ENCODE results near the gene LRRN3. TPM values are rescaled to one million over a fixed set of nuclear protein-coding genes. Genes with fewer than 3 reads are reported as not detected.

LRRN3 gene
- total RNA-seq, 1 experiment from 2014 or later = not detected

- Mint-ChIP-seq H3K4me3 (ENCODE audit: low read depth, unreplicated experiment) (no peak overlapping the region), H3K27me3 (ENCODE audit: unreplicated experiment) (no peaks in the 10 kb centered on the region), H3K9me3 (ENCODE audit: low read depth, unreplicated experiment) (no peaks in the 10 kb centered on the region), H3K27ac (ENCODE audit: unreplicated experiment) (no peak overlapping the region), H3K4me1 (ENCODE audit: low read depth, unreplicated experiment) (peaks cover 9% of the 10 kb centered on the region), H3K36me3 (ENCODE audit: insufficient read depth, unreplicated experiment) (no peaks in the 10 kb centered on the region)
- DNase-seq = no peak
- CTCF ChIA-PET = no interaction called here
- intact Hi-C loops (cut with micrococcal nuclease; ENCODE audit: unreplicated experiment) = no loop called here
- no peak for TF ChIP-seq CTCF (IDR thresholded peaks at IDR 0.05; ENCODE audit: unreplicated experiment)
- BruUV-seq (replicated peaks) = no TSS peak
Measured at GRCh38 chr7:111045449-111045848, 45.5 kb upstream of the LRRN3 start.

- intact Hi-C loops (cut with micrococcal nuclease; ENCODE audit: unreplicated experiment) = no loop called here
- no peak for DNase-seq
- BruUV-seq (replicated peaks) = no TSS peak
- Mint-ChIP-seq H3K4me1 (ENCODE audit: low read depth, unreplicated experiment) (no peaks in the 10 kb centered on the region), H3K4me3 (ENCODE audit: low read depth, unreplicated experiment) (no peak overlapping the region), H3K27me3 (ENCODE audit: unreplicated experiment) (no peaks in the 10 kb centered on the region), H3K36me3 (ENCODE audit: insufficient read depth, unreplicated experiment) (no peaks in the 10 kb centered on the region), H3K9me3 (ENCODE audit: low read depth, unreplicated experiment) (no peaks in the 10 kb centered on the region), H3K27ac (ENCODE audit: unreplicated experiment) (no peak overlapping the region)
- CTCF ChIA-PET = no interaction called here
- TF ChIP-seq CTCF (IDR thresholded peaks at IDR 0.05; ENCODE audit: unreplicated experiment) = no peak
Measured at GRCh38 chr7:111047595-111047994, 43.3 kb upstream of the LRRN3 start.

GRCh38 chr7:111049971-111050680 is 40.8 kb upstream of the LRRN3 start:
- CTCF ChIA-PET = no interaction called here
- Mint-ChIP-seq H3K9me3 (ENCODE audit: low read depth, unreplicated experiment) (no peaks in the 10 kb centered on the region), H3K4me1 (ENCODE audit: low read depth, unreplicated experiment) (no peaks in the 10 kb centered on the region), H3K36me3 (ENCODE audit: insufficient read depth, unreplicated experiment) (no peaks in the 10 kb centered on the region), H3K4me3 (ENCODE audit: low read depth, unreplicated experiment) (no peak overlapping the region), H3K27me3 (ENCODE audit: unreplicated experiment) (no peaks in the 10 kb centered on the region), H3K27ac (ENCODE audit: unreplicated experiment) (no peak overlapping the region)
- no peak for DNase-seq
- no TSS peak for BruUV-seq (replicated peaks)
- TF ChIP-seq CTCF (IDR thresholded peaks at IDR 0.05; ENCODE audit: unreplicated experiment) = no peak
- intact Hi-C loops (cut with micrococcal nuclease; ENCODE audit: unreplicated experiment) = no loop called here

GRCh38 chr7:111050875-111051416 is 40.0 kb upstream of the LRRN3 start:
- no peaks in the 10 kb centered on the region for H3K27me3 Mint-ChIP-seq (ENCODE audit: unreplicated experiment)
- BruUV-seq (replicated peaks) = no TSS peak

More at GRCh38 chr7:111050875-111051416, 40.0 kb upstream of the LRRN3 start:
- DNase-seq = no peak
- no peak for TF ChIP-seq CTCF (IDR thresholded peaks at IDR 0.05; ENCODE audit: unreplicated experiment)
- Mint-ChIP-seq H3K36me3 (ENCODE audit: insufficient read depth, unreplicated experiment) (no peaks in the 10 kb centered on the region), H3K4me1 (ENCODE audit: low read depth, unreplicated experiment) (no peaks in the 10 kb centered on the region), H3K27ac (ENCODE audit: unreplicated experiment) (no peak overlapping the region), H3K4me3 (ENCODE audit: low read depth, unreplicated experiment) (no peak overlapping the region), H3K9me3 (ENCODE audit: low read depth, unreplicated experiment) (no peaks in the 10 kb centered on the region)
- CTCF ChIA-PET = no interaction called here
- intact Hi-C loops (cut with micrococcal nuclease; ENCODE audit: unreplicated experiment) = no loop called here
